Neural progenitor cell (in vitro differentiated cells): ENCODE measurements around the gene RSF1.

Experiments used
- CTCF ChIP-seq: fragments of 200-600 bp; sonication (generic); IDR thresholded peaks from 2 replicates; pipeline ENCODE4 v1.5.1; 2017; ENCODE audit warnings: antibody characterized with exemption, mild to moderate bottlenecking
- EZH2 ChIP-seq: fragments of 200-600 bp; sonication (generic); IDR thresholded peaks from 2 replicates; pipeline ENCODE4 v1.6.1; 2017; ENCODE audit warnings: antibody characterized with exemption, mild to moderate bottlenecking, moderate library complexity

GRCh38 chr11:77644887-77645286, 175.6 kb downstream of the RSF1 start:
- TF ChIP-seq CTCF (no peak), EZH2 (no peak)
